Measurements from ENCODE around the gene TNS3. TPM values are rescaled to one million over a fixed set of nuclear protein-coding genes. Genes with fewer than 3 reads are reported as not detected.

The TNS3 gene
- total RNA-seq, 1 donor from 2014 or later, result 89.8 TPM

DNA sequence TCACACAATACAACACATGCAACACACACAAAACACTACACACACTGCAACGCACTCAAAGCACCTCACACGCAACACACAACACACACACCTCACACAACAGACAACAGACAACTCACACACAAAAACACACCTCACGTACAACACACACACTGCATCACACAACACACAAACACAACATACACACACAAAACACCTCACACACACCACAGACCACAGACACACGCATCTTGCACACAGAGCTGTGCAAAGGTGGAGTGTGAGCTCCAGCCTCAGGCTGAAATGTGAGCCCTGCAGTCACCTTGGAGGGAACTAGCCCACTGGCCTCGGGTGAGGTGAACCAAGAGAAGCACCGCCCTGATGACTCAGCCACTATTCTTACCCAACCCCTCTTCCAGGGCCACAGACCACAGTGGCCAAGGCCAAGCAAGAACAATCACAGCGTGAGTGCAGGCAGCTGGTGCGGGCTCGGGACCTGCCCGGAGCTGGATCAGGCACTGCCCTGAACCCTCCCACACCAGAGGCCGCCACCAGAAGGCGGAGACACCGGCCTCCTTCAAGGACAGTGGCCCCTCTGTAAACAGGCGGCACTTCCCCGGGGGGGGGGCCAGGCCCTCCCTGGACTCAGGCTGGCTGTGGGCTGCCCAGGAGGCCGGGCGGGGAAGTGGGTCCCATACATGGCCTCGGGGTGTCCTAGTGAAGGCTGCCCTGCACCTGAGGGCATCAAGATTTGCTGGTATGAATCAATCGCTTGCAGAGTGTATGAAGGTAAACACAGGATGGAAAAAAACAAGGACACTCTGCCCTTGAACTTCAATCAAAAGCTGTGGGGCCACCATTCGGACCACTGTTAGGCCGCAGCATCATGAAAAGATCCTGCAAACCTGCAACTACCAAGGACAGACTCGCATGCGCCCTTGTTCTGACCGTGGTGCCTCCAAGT, 106.7 kb downstream of the TNS3 start:
- Histone ChIP-seq H3K27ac (peak overlapping the region; percentile 29 to 59), H3K27me3 (no peaks in the 10 kb centered on the region), H3K4me3 (no peak overlapping the region), H3K9me3 (no peaks in the 10 kb centered on the region), H3K4me1 (peaks cover 2 to 46% of the 10 kb centered on the region in 2 donors), H3K36me3 (no peaks in the 10 kb centered on the region)
- intact Hi-C loops (cut with DNase I), result no loop called here
- peak; percentile 90 to 95 for DNase-seq (ENCODE audit: low spot score in 2 of 2)
- TF ChIP-seq, protein P1, sequence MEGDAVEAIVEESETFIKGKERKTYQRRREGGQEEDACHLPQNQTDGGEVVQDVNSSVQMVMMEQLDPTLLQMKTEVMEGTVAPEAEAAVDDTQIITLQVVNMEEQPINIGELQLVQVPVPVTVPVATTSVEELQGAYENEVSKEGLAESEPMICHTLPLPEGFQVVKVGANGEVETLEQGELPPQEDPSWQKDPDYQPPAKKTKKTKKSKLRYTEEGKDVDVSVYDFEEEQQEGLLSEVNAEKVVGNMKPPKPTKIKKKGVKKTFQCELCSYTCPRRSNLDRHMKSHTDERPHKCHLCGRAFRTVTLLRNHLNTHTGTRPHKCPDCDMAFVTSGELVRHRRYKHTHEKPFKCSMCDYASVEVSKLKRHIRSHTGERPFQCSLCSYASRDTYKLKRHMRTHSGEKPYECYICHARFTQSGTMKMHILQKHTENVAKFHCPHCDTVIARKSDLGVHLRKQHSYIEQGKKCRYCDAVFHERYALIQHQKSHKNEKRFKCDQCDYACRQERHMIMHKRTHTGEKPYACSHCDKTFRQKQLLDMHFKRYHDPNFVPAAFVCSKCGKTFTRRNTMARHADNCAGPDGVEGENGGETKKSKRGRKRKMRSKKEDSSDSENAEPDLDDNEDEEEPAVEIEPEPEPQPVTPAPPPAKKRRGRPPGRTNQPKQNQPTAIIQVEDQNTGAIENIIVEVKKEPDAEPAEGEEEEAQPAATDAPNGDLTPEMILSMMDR (IDR thresholded peaks at IDR 0.05), result peak in 2 of 3 experiments; percentile 36 to 42

DNA sequence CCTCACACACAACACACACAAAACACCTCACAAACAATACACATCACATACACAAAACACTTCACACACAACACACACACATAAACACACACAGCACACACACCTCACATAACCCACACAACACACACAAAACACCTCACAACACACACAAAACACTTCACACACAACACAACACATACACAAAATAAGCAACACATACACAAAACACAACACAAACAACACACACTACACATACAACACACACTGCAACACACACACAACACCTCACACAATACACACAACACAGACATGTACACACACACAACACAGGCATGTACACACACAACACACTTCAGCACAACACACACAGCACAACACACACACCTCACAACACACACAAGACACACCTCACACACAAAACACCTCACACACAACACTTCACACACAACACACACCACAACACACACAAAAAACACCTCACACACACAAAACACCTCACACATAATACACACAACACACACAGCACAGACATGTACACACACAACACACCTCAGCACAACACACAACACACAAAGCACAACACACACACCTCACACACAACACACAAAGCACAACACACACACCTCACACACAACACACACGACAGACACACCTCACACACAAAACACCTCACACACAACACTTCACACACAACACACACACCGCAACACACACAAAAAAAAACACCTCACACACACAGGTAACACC, 107.5 kb downstream of the TNS3 start:
- TF ChIP-seq, protein P1 (IDR thresholded peaks at IDR 0.05), result no peak
- intact Hi-C loops (cut with DNase I), result no loop called here
- Histone ChIP-seq H3K27ac (peak overlapping the region; percentile 29 to 59), H3K27me3 (no peaks in the 10 kb centered on the region), H3K36me3 (no peaks in the 10 kb centered on the region), H3K9me3 (no peaks in the 10 kb centered on the region), H3K4me3 (no peak overlapping the region), H3K4me1 (peaks cover 0 to 40% of the 10 kb centered on the region in 2 donors)
- no peak for DNase-seq (ENCODE audit: low spot score in 2 of 2)

DNA sequence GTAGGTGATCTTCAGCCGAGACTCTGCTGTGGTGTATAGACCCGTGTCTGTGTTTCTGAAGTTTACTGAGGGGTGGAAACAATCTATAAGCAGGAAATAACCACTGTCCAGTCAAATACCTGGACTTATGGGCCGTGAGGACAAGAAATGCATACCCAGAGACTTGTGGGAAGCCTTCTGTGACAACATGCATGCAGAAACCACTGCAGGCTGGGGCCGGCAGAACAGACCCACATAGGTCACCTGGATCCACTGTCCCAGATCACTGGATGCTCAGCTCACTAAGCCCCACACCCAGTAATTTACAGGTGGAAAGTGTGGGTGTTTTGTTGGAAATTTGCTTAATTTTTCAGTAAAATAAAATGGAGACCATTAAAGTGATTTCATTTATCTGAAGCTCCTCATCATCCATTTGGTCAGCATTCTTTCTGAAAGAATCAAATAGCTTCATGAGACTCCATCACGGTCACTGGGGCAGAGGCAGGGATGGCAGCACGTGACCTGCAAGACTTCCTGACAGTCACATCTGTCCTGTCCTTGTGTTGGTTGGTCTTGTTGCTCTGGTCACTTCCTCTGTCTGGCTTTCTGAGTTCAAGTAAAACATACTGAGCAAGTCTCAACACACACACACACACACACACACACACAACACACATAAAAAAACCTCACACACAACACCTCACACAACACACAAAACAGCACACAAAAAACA, 108.3 kb downstream of the TNS3 start:
- TF ChIP-seq, protein P1 (IDR thresholded peaks at IDR 0.05), result no peak
- Histone ChIP-seq H3K27ac (peak overlapping the region; percentile 29 to 59), H3K27me3 (no peaks in the 10 kb centered on the region), H3K9me3 (no peaks in the 10 kb centered on the region), H3K4me3 (no peak overlapping the region), H3K4me1 (peaks cover 0 to 35% of the 10 kb centered on the region in 2 donors), H3K36me3 (no peaks in the 10 kb centered on the region)
- DNase-seq (ENCODE audit: low spot score in 2 of 2), result no peak
- intact Hi-C loops (cut with DNase I), result no loop called here

DNA sequence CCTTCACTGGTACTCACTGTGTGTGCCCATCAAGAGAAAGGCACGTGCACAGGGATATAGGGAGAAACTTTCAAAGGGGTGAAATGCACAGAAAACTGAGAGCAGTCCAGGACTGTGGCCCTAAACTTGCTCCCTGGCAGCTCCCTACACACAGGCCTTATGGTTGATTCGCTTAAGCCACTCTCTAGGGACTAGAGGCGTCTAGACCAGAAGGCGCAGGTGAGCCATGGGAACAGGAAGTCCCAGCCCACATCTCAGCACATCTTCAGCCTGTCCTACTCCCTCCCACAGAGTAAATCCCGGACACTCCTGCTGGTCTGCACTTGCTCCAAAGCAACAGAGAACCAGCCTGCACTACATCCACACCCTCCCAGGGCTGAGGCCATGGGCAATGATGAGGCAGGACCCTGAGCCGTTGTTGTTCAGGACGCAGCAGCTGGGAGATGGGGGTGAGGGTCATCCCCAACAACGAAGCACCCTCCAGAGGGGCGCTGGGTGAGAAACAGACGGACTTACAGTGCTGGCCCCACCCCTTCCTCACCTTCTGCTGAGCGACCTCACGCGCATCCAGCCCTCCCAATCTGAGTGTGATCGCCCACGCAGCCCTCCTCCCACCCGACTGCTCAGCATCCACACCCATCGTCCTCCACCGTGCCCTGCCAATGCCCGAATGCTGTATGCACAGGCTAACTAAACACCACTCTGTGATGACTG, 109.3 kb downstream of the TNS3 start:
- Histone ChIP-seq H3K27ac (no peak overlapping the region), H3K4me1 (peaks cover 0 to 24% of the 10 kb centered on the region in 2 donors)
- intact Hi-C loops (cut with DNase I), result no loop called here

More for the DNA sequence above, 109.3 kb downstream of the TNS3 start:
- Histone ChIP-seq H3K36me3 (no peaks in the 10 kb centered on the region), H3K27me3 (no peaks in the 10 kb centered on the region), H3K9me3 (no peaks in the 10 kb centered on the region), H3K4me3 (no peak overlapping the region)
- TF ChIP-seq, protein P1 (IDR thresholded peaks at IDR 0.05), result no peak
- DNase-seq (ENCODE audit: low spot score in 2 of 2), result no peak

Data from ascending aorta (tissue), 2 donors.